OCI-LY1 (cell line): ENCODE data around the gene KIFBP.
"Not testable (repeated sequence)": the region's sequence is repeated elsewhere in the genome, so short reads cannot be mapped to it uniquely, and the experiment has no call there.

ENCODE experiments used
- H2AFZ ChIP-seq: fragments of 200-600 bp; sonication (generic), shearing (Covaris generic); 2 replicates; pipeline ENCODE4 v1.6.0; 2014; ENCODE audit warnings: antibody characterized with exemption, mild to moderate bottlenecking, low read length
- H3F3A ChIP-seq: fragments of 200-600 bp; sonication (generic), shearing (Covaris generic); 2 replicates; pipeline ENCODE4 v1.6.0; 2014; ENCODE audit warnings: mild to moderate bottlenecking, antibody characterized with exemption, low read length, moderate library complexity; ENCODE audit not compliant: insufficient read depth
- H3K27ac ChIP-seq: fragments of 200-600 bp; sonication (generic); 2 replicates; pipeline ENCODE4 v1.5.1; 2014; ENCODE audit warnings: low read length, mixed run types, mild to moderate bottlenecking, low read depth; ENCODE audit not compliant: poor library complexity, severe bottlenecking
- H3K27me3 ChIP-seq: fragments of 200-600 bp; sonication (generic); 2 replicates; pipeline ENCODE4 v1.6.0; 2014; ENCODE audit warnings: antibody characterized with exemption, mild to moderate bottlenecking, low read length, moderate library complexity; ENCODE audit not compliant: insufficient read depth
- H3K36me3 ChIP-seq: fragments of 200-600 bp; sonication (generic); 2 replicates; pipeline ENCODE4 v1.6.1; 2014; ENCODE audit warnings: mild to moderate bottlenecking, antibody characterized with exemption, low read length, moderate library complexity, mixed read lengths; ENCODE audit not compliant: insufficient read depth
- H3K4me1 ChIP-seq: fragments of 200-600 bp; sonication (generic); 2 replicates; pipeline ENCODE4 v1.5.1; 2014; ENCODE audit warnings: mild to moderate bottlenecking, low read length, moderate library complexity; ENCODE audit not compliant: insufficient read depth, severe bottlenecking
- H3K4me2 ChIP-seq: fragments of 200-600 bp; sonication (generic), shearing (Covaris generic); 2 replicates; pipeline ENCODE4 v1.6.1; 2014; ENCODE audit warnings: low read length
- H3K4me3 ChIP-seq: fragments of 200-600 bp; sonication (generic); 2 replicates; pipeline ENCODE4 v1.5.1; 2014; ENCODE audit warnings: low read length, low read depth, mild to moderate bottlenecking, mixed read lengths; ENCODE audit not compliant: poor library complexity, severe bottlenecking
- H3K79me2 ChIP-seq: fragments of 200-600 bp; shearing (Covaris generic); 2 replicates; pipeline ENCODE4 v1.6.1; 2016; ENCODE audit warnings: mixed run types, low read length, mixed read lengths; ENCODE audit not compliant: insufficient read depth
- H3K9ac ChIP-seq: fragments of 200-600 bp; sonication (generic), shearing (Covaris generic); 2 replicates; pipeline ENCODE4 v1.6.1; 2014; ENCODE audit warnings: mild to moderate bottlenecking, low read length, mixed read lengths
- H3K9me2 ChIP-seq: fragments of 200-600 bp; sonication (generic), shearing (Covaris generic); 2 replicates; pipeline ENCODE4 v1.6.1; 2014; ENCODE audit warnings: low read depth, mild to moderate bottlenecking, low read length, mixed read lengths
- H3K9me3 ChIP-seq: fragments of 200-600 bp; shearing (Covaris generic); 2 replicates; pipeline ENCODE4 v1.6.1; 2014; ENCODE audit warnings: low read length, mixed read lengths
- H4K20me1 ChIP-seq: fragments of 200-600 bp; sonication (generic), shearing (Covaris generic); 2 replicates; pipeline ENCODE4 v1.6.0; 2016; ENCODE audit warnings: mild to moderate bottlenecking, low read length; ENCODE audit not compliant: insufficient read depth
- EZH2 ChIP-seq: fragments of 200-600 bp; sonication (generic), shearing (Covaris generic); IDR thresholded peaks from 2 replicates; pipeline ENCODE4 v1.8.0; 2017; ENCODE audit warnings: borderline replicate concordance, mixed run types, mild to moderate bottlenecking, antibody characterized with exemption, low read length, moderate library complexity, mixed read lengths
- TF ChIP-seq, protein P1 (sequence below): fragments of 200-600 bp; sonication (generic), shearing (Covaris generic); IDR thresholded peaks from 2 replicates; pipeline ENCODE4 v1.5.1; 2017; ENCODE audit warnings: mild to moderate bottlenecking, antibody characterized with exemption, low read length, moderate library complexity, mixed read lengths

The KIFBP gene

GRCh38 chr10:68959695-68960527, 28.7 kb upstream of the KIFBP start:
- no peak overlapping the region for H3K4me3 ChIP-seq
- no peak overlapping the region for H3K27ac ChIP-seq
- no peaks in the 10 kb centered on the region for H3K9me2 ChIP-seq
- 0 out of 2 replicates have a peak, but pooled peaks cover 3% of the 10 kb centered on the region for H4K20me1 ChIP-seq
- H3K4me2 ChIP-seq: 0 out of 2 replicates have a peak overlapping the region, but pooled peaks have one; percentile 21
- TF ChIP-seq EZH2: no peak
- TF ChIP-seq, protein P1, sequence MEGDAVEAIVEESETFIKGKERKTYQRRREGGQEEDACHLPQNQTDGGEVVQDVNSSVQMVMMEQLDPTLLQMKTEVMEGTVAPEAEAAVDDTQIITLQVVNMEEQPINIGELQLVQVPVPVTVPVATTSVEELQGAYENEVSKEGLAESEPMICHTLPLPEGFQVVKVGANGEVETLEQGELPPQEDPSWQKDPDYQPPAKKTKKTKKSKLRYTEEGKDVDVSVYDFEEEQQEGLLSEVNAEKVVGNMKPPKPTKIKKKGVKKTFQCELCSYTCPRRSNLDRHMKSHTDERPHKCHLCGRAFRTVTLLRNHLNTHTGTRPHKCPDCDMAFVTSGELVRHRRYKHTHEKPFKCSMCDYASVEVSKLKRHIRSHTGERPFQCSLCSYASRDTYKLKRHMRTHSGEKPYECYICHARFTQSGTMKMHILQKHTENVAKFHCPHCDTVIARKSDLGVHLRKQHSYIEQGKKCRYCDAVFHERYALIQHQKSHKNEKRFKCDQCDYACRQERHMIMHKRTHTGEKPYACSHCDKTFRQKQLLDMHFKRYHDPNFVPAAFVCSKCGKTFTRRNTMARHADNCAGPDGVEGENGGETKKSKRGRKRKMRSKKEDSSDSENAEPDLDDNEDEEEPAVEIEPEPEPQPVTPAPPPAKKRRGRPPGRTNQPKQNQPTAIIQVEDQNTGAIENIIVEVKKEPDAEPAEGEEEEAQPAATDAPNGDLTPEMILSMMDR: no peak
- H3F3A ChIP-seq: no peaks in the 10 kb centered on the region; the same call in 1 of the 2 replicates
- H3K9ac ChIP-seq: no peak overlapping the region
- H3K79me2 ChIP-seq: peaks cover 60% of the 10 kb centered on the region
- no peak overlapping the region for H2AFZ ChIP-seq
- peaks cover 75% of the 10 kb centered on the region for H3K36me3 ChIP-seq
- no peaks in the 10 kb centered on the region for H3K27me3 ChIP-seq
- H3K9me3 ChIP-seq: no peaks in the 10 kb centered on the region
- H3K4me1 ChIP-seq: peaks cover 32% of the 10 kb centered on the region

DNA sequence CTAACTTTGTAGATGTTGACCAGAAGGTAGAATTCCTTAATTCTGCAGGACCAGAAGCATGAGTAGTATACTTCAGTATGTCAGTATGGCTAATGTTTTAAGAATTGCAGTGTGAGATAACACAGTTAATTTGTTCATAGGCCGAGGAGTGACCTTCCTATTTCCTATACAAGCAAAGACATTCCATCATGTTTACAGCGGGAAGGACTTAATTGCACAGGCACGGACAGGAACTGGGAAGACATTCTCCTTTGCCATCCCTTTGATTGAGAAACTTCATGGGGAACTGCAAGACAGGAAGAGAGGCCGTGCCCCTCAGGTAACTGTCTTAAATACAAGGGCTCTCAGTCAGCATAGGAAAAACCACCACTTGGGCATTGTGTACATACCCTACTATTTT, 25.5 kb upstream of the KIFBP start:
- no peaks in the 10 kb centered on the region for H3K9me3 ChIP-seq
- H3F3A ChIP-seq: no peaks in the 10 kb centered on the region; the same call in 1 of the 2 replicates
- H3K36me3 ChIP-seq: peaks cover 97% of the 10 kb centered on the region
- H3K9me2 ChIP-seq: no peaks in the 10 kb centered on the region
- H2AFZ ChIP-seq: no peak overlapping the region
- H3K79me2 ChIP-seq: peaks cover 40% of the 10 kb centered on the region
- no peak overlapping the region for H3K4me3 ChIP-seq
- peaks cover 19% of the 10 kb centered on the region for H3K4me1 ChIP-seq
- H4K20me1 ChIP-seq: 0 out of 2 replicates have a peak, but pooled peaks cover 3% of the 10 kb centered on the region
- H3K27ac ChIP-seq: no peak overlapping the region
- H3K4me2 ChIP-seq: no peak overlapping the region
- no peak overlapping the region for H3K9ac ChIP-seq
- TF ChIP-seq, protein P1: no peak
- TF ChIP-seq EZH2: no peak
- no peaks in the 10 kb centered on the region for H3K27me3 ChIP-seq

GRCh38 chr10:68973975-68974374, 14.6 kb upstream of the KIFBP start:
- Histone ChIP-seq H3K4me1 (no peaks in the 10 kb centered on the region), H3K27ac (no peak overlapping the region), H4K20me1 (no peaks in the 10 kb centered on the region), H3K4me3 (no peak overlapping the region), H2AFZ (no peak overlapping the region), H3K9me2 (no peaks in the 10 kb centered on the region), H3K27me3 (no peaks in the 10 kb centered on the region), H3K9me3 (no peaks in the 10 kb centered on the region), H3K36me3 (peaks cover 99% of the 10 kb centered on the region), H3K4me2 (no peak overlapping the region), H3F3A (peaks cover 4% of the 10 kb centered on the region; the same call in 1 of the 2 replicates), H3K79me2 (no peaks in the 10 kb centered on the region), H3K9ac (no peak overlapping the region)
- TF ChIP-seq, protein P1: no peak
- TF ChIP-seq EZH2: no peak

GRCh38 chr10:68975936-68976473, 12.6 kb upstream of the KIFBP start:
- peaks cover 97% of the 10 kb centered on the region for H3K36me3 ChIP-seq

GRCh38 chr10:68979738-68980137, 8.9 kb upstream of the KIFBP start:
- H3K9me3 ChIP-seq, H3F3A ChIP-seq, H3K9ac ChIP-seq, H4K20me1 ChIP-seq, H3K4me1 ChIP-seq, H3K27me3 ChIP-seq, H3K9me2 ChIP-seq, H3K27ac ChIP-seq, H3K4me3 ChIP-seq, H2AFZ ChIP-seq, H3K4me2 ChIP-seq, H3K79me2 ChIP-seq: not testable (repeated sequence)
- peaks cover 97% of the 10 kb centered on the region for H3K36me3 ChIP-seq

More at GRCh38 chr10:68975936-68976473, 12.6 kb upstream of the KIFBP start:
- not testable (repeated sequence) for H3K4me2 ChIP-seq, H3K79me2 ChIP-seq, H2AFZ ChIP-seq, H3K9me2 ChIP-seq, H3K27me3 ChIP-seq, H3K9me3 ChIP-seq, H3K9ac ChIP-seq, H3K27ac ChIP-seq, H4K20me1 ChIP-seq, H3F3A ChIP-seq, H3K4me3 ChIP-seq, H3K4me1 ChIP-seq
